Measurements from ENCODE around the gene KRIT1. TPM values are rescaled to one million over a fixed set of nuclear protein-coding genes. Genes with fewer than 3 reads are reported as not detected.

KRIT1 gene
- polyA plus RNA-seq, 1 of the 3 experiments (the other 2 are of a cell fraction), result 38.5 TPM

DNA sequence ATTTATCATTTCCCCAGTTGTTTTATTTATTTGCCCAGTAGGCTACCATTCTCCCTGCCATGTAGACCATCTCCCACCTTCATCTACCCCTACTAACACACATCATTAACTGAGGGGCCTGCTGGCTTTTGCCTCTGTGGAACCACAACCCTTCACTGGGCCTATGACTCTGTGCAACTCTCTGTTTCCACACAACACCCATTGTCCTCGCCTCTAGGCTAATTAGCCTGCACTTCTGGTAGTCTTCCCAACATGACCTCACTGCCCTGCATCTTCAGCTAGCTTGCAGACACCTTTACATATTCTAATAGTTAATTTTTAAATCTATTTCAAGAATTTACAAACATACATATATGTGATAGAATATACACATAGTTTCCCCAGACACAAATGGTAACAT is 7.5 kb upstream of the KRIT1 start:
- Histone ChIP-seq H3K4me3 (ENCODE audit: low read depth in 2 of 2, low read length in 1 of 2) (no peak overlapping the region), H2AFZ (ENCODE audit: low read depth) (no peak overlapping the region), H3K9ac (no peak overlapping the region), H3K9me2 (no peaks in the 10 kb centered on the region), H3K4me2 (no peak overlapping the region), H3K36me3 (replicated peaks in 1 of 2; ENCODE audit: control insufficient read depth in 1 of 2, insufficient read depth in 2 of 2, low read length in 1 of 2) (peaks cover 7 to 21% of the 10 kb centered on the region in 2 experiments), H3K79me2 (ENCODE audit: insufficient read depth) (peaks cover 100% of the 10 kb centered on the region), H3K27ac (ENCODE audit: low read depth in 2 of 2, low read length in 1 of 2) (no peak overlapping the region), H3K27me3 (ENCODE audit: insufficient read depth) (no peaks in the 10 kb centered on the region), H3K9me3 (no peaks in the 10 kb centered on the region), H3K4me1 (ENCODE audit: control insufficient read depth in 1 of 2, insufficient read depth in 2 of 2, low read depth in 1 of 2, low read length in 1 of 2) (peaks cover 0 to 1% of the 10 kb centered on the region in 2 experiments; a peak in 2 of 4 replicates), H3F3A (replicated peaks; ENCODE audit: insufficient read depth) (peaks cover 18% of the 10 kb centered on the region), H4K20me1 (ENCODE audit: insufficient read depth) (peaks cover 14% of the 10 kb centered on the region)
- 95% methylated on average over 1 of the region's 1 CpG for WGBS (ENCODE audit: low lambda C conversion rate)
- no peak for DNase-seq
- CTCF ChIA-PET, result interaction anchor here (0.8 kb wide), 1 partner anchor 195 kb away, joined by 3 read pairs; the partner anchor contains the start of gene GATAD1
- POLR2A ChIA-PET, result no interaction called here
- TF ChIP-seq TCF12 (IDR thresholded peaks at IDR 0.05) (no peak), EP300 (IDR thresholded peaks at IDR 0.05; ENCODE audit: borderline replicate concordance in 1 of 2, low read depth in 1 of 2, low read length in 1 of 2) (no peak), FOXM1 (IDR thresholded peaks at IDR 0.05; ENCODE audit: low read depth) (no peak), JUND (IDR thresholded peaks at IDR 0.05) (no peak), POLR2AphosphoS5 (IDR thresholded peaks at IDR 0.05; ENCODE audit: low read depth, low read length) (no peak), TAF1 (IDR thresholded peaks at IDR 0.05; ENCODE audit: borderline replicate concordance, low read depth, low read length) (no peak)
- TF ChIP-seq, protein P1, sequence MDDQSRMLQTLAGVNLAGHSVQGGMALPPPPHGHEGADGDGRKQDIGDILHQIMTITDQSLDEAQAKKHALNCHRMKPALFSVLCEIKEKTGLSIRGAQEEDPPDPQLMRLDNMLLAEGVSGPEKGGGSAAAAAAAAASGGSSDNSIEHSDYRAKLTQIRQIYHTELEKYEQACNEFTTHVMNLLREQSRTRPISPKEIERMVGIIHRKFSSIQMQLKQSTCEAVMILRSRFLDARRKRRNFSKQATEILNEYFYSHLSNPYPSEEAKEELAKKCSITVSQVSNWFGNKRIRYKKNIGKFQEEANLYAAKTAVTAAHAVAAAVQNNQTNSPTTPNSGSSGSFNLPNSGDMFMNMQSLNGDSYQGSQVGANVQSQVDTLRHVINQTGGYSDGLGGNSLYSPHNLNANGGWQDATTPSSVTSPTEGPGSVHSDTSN (IDR thresholded peaks at IDR 0.05), result no peak
- TF ChIP-seq, protein P2, sequence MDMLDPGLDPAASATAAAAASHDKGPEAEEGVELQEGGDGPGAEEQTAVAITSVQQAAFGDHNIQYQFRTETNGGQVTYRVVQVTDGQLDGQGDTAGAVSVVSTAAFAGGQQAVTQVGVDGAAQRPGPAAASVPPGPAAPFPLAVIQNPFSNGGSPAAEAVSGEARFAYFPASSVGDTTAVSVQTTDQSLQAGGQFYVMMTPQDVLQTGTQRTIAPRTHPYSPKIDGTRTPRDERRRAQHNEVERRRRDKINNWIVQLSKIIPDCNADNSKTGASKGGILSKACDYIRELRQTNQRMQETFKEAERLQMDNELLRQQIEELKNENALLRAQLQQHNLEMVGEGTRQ (IDR thresholded peaks at IDR 0.05; ENCODE audit: borderline replicate concordance, low read depth, low read length), result no peak

DNA sequence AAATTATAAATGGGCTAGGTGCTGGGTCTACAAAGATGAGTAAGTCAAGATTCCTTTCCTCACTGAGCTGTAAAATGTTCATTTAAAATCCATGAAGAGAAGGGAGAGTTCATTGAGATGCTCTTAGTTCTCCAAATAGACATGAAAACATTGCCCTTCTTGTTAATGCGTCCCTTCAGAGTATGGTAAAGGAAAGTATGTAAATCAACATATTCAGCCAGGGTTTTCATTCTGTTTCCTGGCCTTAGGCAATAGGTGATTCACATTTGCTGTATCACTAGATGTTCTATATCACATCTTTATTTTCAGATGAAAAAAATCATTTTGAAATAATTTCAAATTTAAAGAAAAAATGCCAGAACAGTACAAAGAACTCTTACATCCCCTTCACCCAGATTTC is 5.5 kb upstream of the KRIT1 start:
- Histone ChIP-seq H3K9ac (no peak overlapping the region), H3K4me2 (no peak overlapping the region), H3F3A (replicated peaks; ENCODE audit: insufficient read depth) (peaks cover 18% of the 10 kb centered on the region), H3K36me3 (replicated peaks in 1 of 2; ENCODE audit: control insufficient read depth in 1 of 2, insufficient read depth in 2 of 2, low read length in 1 of 2) (peaks cover 7 to 21% of the 10 kb centered on the region in 2 experiments), H3K27me3 (ENCODE audit: insufficient read depth) (no peaks in the 10 kb centered on the region), H3K9me2 (no peaks in the 10 kb centered on the region), H3K79me2 (ENCODE audit: insufficient read depth) (peaks cover 99% of the 10 kb centered on the region), H3K27ac (ENCODE audit: low read depth in 2 of 2, low read length in 1 of 2) (no peak overlapping the region), H3K4me3 (ENCODE audit: low read depth in 2 of 2, low read length in 1 of 2) (no peak overlapping the region), H3K4me1 (ENCODE audit: control insufficient read depth in 1 of 2, insufficient read depth in 2 of 2, low read depth in 1 of 2, low read length in 1 of 2) (peaks cover 0 to 13% of the 10 kb centered on the region in 2 experiments; a peak in 3 of 4 replicates), H3K9me3 (no peaks in the 10 kb centered on the region), H2AFZ (ENCODE audit: low read depth) (no peak overlapping the region), H4K20me1 (ENCODE audit: insufficient read depth) (peaks cover 26% of the 10 kb centered on the region)
- CTCF ChIA-PET, result no interaction called here
- POLR2A ChIA-PET, result no interaction called here
- no peak for DNase-seq
- 96% methylated on average over 1 of the region's 1 CpG for WGBS (ENCODE audit: low lambda C conversion rate)
- TF ChIP-seq POLR2AphosphoS5 (IDR thresholded peaks at IDR 0.05; ENCODE audit: low read depth, low read length), result no peak
- no peak for TF ChIP-seq GABPA (IDR thresholded peaks at IDR 0.05; ENCODE audit: low read depth)
- TF ChIP-seq SMC3 (IDR thresholded peaks at IDR 0.05; ENCODE audit: low read depth, low read length), result no peak
- no peak for TF ChIP-seq FOXM1 (IDR thresholded peaks at IDR 0.05; ENCODE audit: low read depth)
- TF ChIP-seq CHD2 (IDR thresholded peaks at IDR 0.05; ENCODE audit: low read length, partially characterized antibody), result no peak
- TF ChIP-seq, protein P2 (IDR thresholded peaks at IDR 0.05; ENCODE audit: borderline replicate concordance, low read depth, low read length), result no peak
